ENCODE data around the gene RIMS4. TPM values are rescaled to one million over a fixed set of nuclear protein-coding genes. Genes with fewer than 3 reads are reported as not detected.

Gene RIMS4
- total RNA-seq, 1 donor, result 0.36 TPM

GRCh38 chr20:44817143-44817910, 7.0 kb upstream of the RIMS4 start:
- no peaks in the 10 kb centered on the region for H3K36me3 ChIP-seq (ENCODE audit: insufficient read depth, low read length)
- peaks cover 2% of the 10 kb centered on the region for H3K9me3 ChIP-seq (ENCODE audit: low read depth, low read length)
- H3K27me3 ChIP-seq (ENCODE audit: insufficient read depth, low read length), result peaks cover 36% of the 10 kb centered on the region
- no peak for DNase-seq (ENCODE audit: insufficient read length, low spot score, missing footprints)
- TF ChIP-seq CTCF (IDR thresholded peaks at IDR 0.05; ENCODE audit: extremely low read depth, low read depth, low read length), result no peak
- no peak overlapping the region for H3K4me3 ChIP-seq (ENCODE audit: insufficient read depth, low read length)
- no peaks in the 10 kb centered on the region for H3K79me2 ChIP-seq (ENCODE audit: insufficient read depth, low read length)
- no peaks in the 10 kb centered on the region for H3K4me1 ChIP-seq (ENCODE audit: insufficient read depth, low read length)
- H2AFZ ChIP-seq (ENCODE audit: low read length), result no peak overlapping the region
- no peak overlapping the region for H3K4me2 ChIP-seq (ENCODE audit: insufficient read depth, low read length)
- no peak overlapping the region for H3K27ac ChIP-seq (ENCODE audit: low read depth, low read length)
- H4K20me1 ChIP-seq (ENCODE audit: insufficient read depth, low read length), result no peaks in the 10 kb centered on the region

GRCh38 chr20:44814937-44815336, 4.6 kb upstream of the RIMS4 start:
- Histone ChIP-seq H3K79me2 (ENCODE audit: insufficient read depth, low read length) (no peaks in the 10 kb centered on the region), H3K4me3 (ENCODE audit: insufficient read depth, low read length) (no peak overlapping the region), H3K4me2 (ENCODE audit: insufficient read depth, low read length) (no peak overlapping the region), H2AFZ (ENCODE audit: low read length) (no peak overlapping the region), H3K36me3 (ENCODE audit: insufficient read depth, low read length) (no peaks in the 10 kb centered on the region), H3K9me3 (ENCODE audit: low read depth, low read length) (peaks cover 9% of the 10 kb centered on the region), H3K27me3 (ENCODE audit: insufficient read depth, low read length) (peaks cover 54% of the 10 kb centered on the region), H3K27ac (ENCODE audit: low read depth, low read length) (no peak overlapping the region), H4K20me1 (ENCODE audit: insufficient read depth, low read length) (no peaks in the 10 kb centered on the region), H3K4me1 (ENCODE audit: insufficient read depth, low read length) (no peaks in the 10 kb centered on the region)
- TF ChIP-seq CTCF (IDR thresholded peaks at IDR 0.05; ENCODE audit: extremely low read depth, low read depth, low read length), result no peak
- no peak for DNase-seq (ENCODE audit: insufficient read length, low spot score, missing footprints)

GRCh38 chr20:44811150-44811685, 872 bp upstream of the RIMS4 start:
- Histone ChIP-seq H3K9me3 (ENCODE audit: low read depth, low read length) (peaks cover 9% of the 10 kb centered on the region), H3K27ac (ENCODE audit: low read depth, low read length) (no peak overlapping the region), H2AFZ (ENCODE audit: low read length) (no peak overlapping the region), H3K79me2 (ENCODE audit: insufficient read depth, low read length) (no peaks in the 10 kb centered on the region), H3K27me3 (ENCODE audit: insufficient read depth, low read length) (peaks cover 64% of the 10 kb centered on the region), H3K36me3 (ENCODE audit: insufficient read depth, low read length) (no peaks in the 10 kb centered on the region), H3K4me1 (ENCODE audit: insufficient read depth, low read length) (no peaks in the 10 kb centered on the region), H4K20me1 (ENCODE audit: insufficient read depth, low read length) (no peaks in the 10 kb centered on the region), H3K4me2 (ENCODE audit: insufficient read depth, low read length) (no peak overlapping the region), H3K4me3 (ENCODE audit: insufficient read depth, low read length) (no peak overlapping the region)
- TF ChIP-seq CTCF (IDR thresholded peaks at IDR 0.05; ENCODE audit: extremely low read depth, low read depth, low read length), result no peak
- no peak for DNase-seq (ENCODE audit: insufficient read length, low spot score, missing footprints)

- H3K79me2 ChIP-seq (ENCODE audit: insufficient read depth, low read length), result no peaks in the 10 kb centered on the region
- H3K27ac ChIP-seq (ENCODE audit: low read depth, low read length), result no peak overlapping the region
- H3K27me3 ChIP-seq (ENCODE audit: insufficient read depth, low read length), result peaks cover 62% of the 10 kb centered on the region
- H2AFZ ChIP-seq (ENCODE audit: low read length), result no peak overlapping the region
- peaks cover 9% of the 10 kb centered on the region for H3K9me3 ChIP-seq (ENCODE audit: low read depth, low read length)
- DNase-seq (ENCODE audit: insufficient read length, low spot score, missing footprints), result peak; percentile 87
- H3K36me3 ChIP-seq (ENCODE audit: insufficient read depth, low read length), result no peaks in the 10 kb centered on the region
- no peaks in the 10 kb centered on the region for H3K4me1 ChIP-seq (ENCODE audit: insufficient read depth, low read length)
- no peak overlapping the region for H3K4me2 ChIP-seq (ENCODE audit: insufficient read depth, low read length)
- no peak for TF ChIP-seq CTCF (IDR thresholded peaks at IDR 0.05; ENCODE audit: extremely low read depth, low read depth, low read length)
- no peak overlapping the region for H3K4me3 ChIP-seq (ENCODE audit: insufficient read depth, low read length)
- H4K20me1 ChIP-seq (ENCODE audit: insufficient read depth, low read length), result no peaks in the 10 kb centered on the region
Observed at GRCh38 chr20:44810061-44810390, 320 bp downstream of the RIMS4 start.

Data from osteoblast (primary cell).